GM18909 (cell line): Measurements from ENCODE around the gene NUP214.
"Not testable (repeated sequence)": the region's sequence is repeated elsewhere in the genome, so short reads cannot be mapped to it uniquely, and the experiment has no call there.

Experiments
- ATAC-seq: cut with Tn5 transposase; IDR thresholded peaks from one replicate; pipeline ENCODE4 v1.9.1; 2021; ENCODE audit warnings: mild to moderate bottlenecking; ENCODE audit not compliant: unreplicated experiment, poor library complexity

NUP214 gene

GRCh38 chr9:131188976-131189375 lies 63.6 kb downstream of the NUP214 start:
- ATAC-seq: no peak

- no peak for ATAC-seq
Measured at GRCh38 chr9:131190191-131190590, 64.8 kb downstream of the NUP214 start.

- ATAC-seq: not testable (repeated sequence)
Measured at GRCh38 chr9:131191032-131191431, 65.6 kb downstream of the NUP214 start.

- no peak for ATAC-seq
Measured at GRCh38 chr9:131191857-131192256, 66.5 kb downstream of the NUP214 start.

- ATAC-seq: no peak
Measured at GRCh38 chr9:131193051-131193450, 67.7 kb downstream of the NUP214 start.

- no peak for ATAC-seq
Measured at GRCh38 chr9:131194762-131195161, 69.4 kb downstream of the NUP214 start.

- ATAC-seq: no peak
Measured at GRCh38 chr9:131197160-131197911, 72.0 kb downstream of the NUP214 start.

GRCh38 chr9:131198041-131198715 lies 72.8 kb downstream of the NUP214 start:
- no peak for ATAC-seq

- no peak for ATAC-seq
Measured at GRCh38 chr9:131201856-131202255, 76.5 kb downstream of the NUP214 start.

GRCh38 chr9:131203431-131204218 lies 78.2 kb downstream of the NUP214 start:
- no peak for ATAC-seq

GRCh38 chr9:131204285-131204684 lies 78.9 kb downstream of the NUP214 start:
- no peak for ATAC-seq

- ATAC-seq: no peak
Measured at GRCh38 chr9:131206495-131206894, 81.1 kb downstream of the NUP214 start.

GRCh38 chr9:131211920-131212319 lies 86.5 kb downstream of the NUP214 start:
- ATAC-seq: not testable (repeated sequence)

GRCh38 chr9:131214286-131214856 lies 89.0 kb downstream of the NUP214 start:
- ATAC-seq: no peak

GRCh38 chr9:131214876-131215275 lies 89.5 kb downstream of the NUP214 start:
- no peak for ATAC-seq

- no peak for ATAC-seq
Measured at GRCh38 chr9:131216806-131217205, 91.4 kb downstream of the NUP214 start.

- no peak for ATAC-seq
Measured at GRCh38 chr9:131217331-131218031, 92.1 kb downstream of the NUP214 start.

- ATAC-seq: no peak
Measured at GRCh38 chr9:131218370-131218769, 93.0 kb downstream of the NUP214 start.

- no peak for ATAC-seq
Measured at GRCh38 chr9:131220485-131220884, 95.1 kb downstream of the NUP214 start.

- no peak for ATAC-seq
Measured at GRCh38 chr9:131222460-131222859, 97.1 kb downstream of the NUP214 start.
